ENCODE results near the gene VOPP1.

Gene VOPP1

DNA sequence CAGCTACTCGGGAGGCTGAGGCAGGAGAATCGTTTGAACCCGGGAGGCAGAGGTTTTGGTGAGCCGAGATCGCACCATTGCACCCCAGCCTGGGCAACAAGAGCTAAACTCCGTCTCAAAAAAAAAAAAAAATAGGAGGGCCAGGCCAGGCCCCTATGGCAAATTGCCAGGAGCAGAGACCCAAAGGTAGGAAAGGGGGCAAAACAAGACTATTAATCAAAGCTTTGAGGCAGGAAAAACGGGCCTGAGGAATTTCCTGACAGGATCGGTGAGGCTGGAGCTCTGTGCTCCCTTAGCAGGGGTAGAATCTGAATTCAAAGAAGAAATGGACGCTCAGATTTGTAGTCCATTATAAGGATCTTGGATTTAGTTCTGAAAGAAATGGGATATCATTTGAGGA, 2.8 kb upstream of the VOPP1 start:
- no peak overlapping the region for H3K4me2 ChIP-seq (ENCODE audit: low read length)
- no peak overlapping the region for H3K4me3 ChIP-seq (ENCODE audit: low read length)

DNA sequence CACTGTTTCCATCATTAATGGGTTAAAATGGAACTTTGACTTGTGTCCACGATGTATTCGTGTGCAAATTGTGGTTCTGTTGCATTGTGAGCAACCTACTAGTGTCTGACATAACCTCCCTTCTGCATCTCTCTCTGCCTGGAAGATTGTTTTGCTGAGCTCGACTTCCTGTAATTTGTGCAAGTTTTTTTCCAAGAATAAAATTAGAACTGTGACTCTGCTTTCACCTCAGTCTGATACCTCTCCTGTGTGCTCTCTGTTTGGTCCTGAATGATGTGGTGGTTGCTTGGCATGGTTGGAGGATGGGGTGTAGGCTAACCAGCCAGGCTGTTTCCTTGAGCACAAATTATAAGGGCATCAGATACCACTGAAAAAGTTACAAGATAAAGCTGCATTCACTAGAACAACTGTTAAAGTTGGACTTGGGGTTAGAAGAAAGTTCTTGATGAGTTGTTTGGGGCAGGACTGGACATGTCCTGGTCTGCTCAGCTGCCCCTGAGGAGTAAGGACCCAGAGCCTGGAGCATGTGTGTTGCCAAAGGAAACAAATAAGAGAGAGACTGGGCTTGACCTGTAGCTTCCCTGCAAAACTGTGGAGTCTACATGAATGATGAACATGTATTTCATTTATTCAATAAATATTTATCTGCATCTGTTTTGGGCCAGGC, 1.9 kb upstream of the VOPP1 start:
- peaks cover 11% of the 10 kb centered on the region; the same call in 1 of the 2 replicates for H4K20me1 ChIP-seq (ENCODE audit: control insufficient read depth, insufficient read depth, low read depth, low read length)
- peaks cover 29% of the 10 kb centered on the region for H3K79me2 ChIP-seq (ENCODE audit: control insufficient read depth, low read length)
- peak overlapping the region; percentile 81 for H3K4me2 ChIP-seq (ENCODE audit: low read length)
- H3K9me3 ChIP-seq (ENCODE audit: control insufficient read depth, insufficient read depth, low read length) = no peaks in the 10 kb centered on the region
- no peaks in the 10 kb centered on the region for H3K9me2 ChIP-seq (replicated peaks; ENCODE audit: control insufficient read depth, low read length)
- no peak overlapping the region for H3K27ac ChIP-seq (ENCODE audit: low read depth, low read length)
- peaks cover 4% of the 10 kb centered on the region for H3K36me3 ChIP-seq (ENCODE audit: control insufficient read depth, low read length)
- peaks cover 42% of the 10 kb centered on the region for H3K4me1 ChIP-seq (ENCODE audit: control insufficient read depth, low read length)
- H3F3A ChIP-seq (ENCODE audit: control insufficient read depth, insufficient read depth) = peaks cover 16% of the 10 kb centered on the region
- peak overlapping the region; percentile 80 for H3K4me3 ChIP-seq (ENCODE audit: low read length)
- no peak for TF ChIP-seq EZH2phosphoT487 (IDR thresholded peaks at IDR 0.05; ENCODE audit: borderline replicate concordance, low read length)
- TF ChIP-seq, protein P1, sequence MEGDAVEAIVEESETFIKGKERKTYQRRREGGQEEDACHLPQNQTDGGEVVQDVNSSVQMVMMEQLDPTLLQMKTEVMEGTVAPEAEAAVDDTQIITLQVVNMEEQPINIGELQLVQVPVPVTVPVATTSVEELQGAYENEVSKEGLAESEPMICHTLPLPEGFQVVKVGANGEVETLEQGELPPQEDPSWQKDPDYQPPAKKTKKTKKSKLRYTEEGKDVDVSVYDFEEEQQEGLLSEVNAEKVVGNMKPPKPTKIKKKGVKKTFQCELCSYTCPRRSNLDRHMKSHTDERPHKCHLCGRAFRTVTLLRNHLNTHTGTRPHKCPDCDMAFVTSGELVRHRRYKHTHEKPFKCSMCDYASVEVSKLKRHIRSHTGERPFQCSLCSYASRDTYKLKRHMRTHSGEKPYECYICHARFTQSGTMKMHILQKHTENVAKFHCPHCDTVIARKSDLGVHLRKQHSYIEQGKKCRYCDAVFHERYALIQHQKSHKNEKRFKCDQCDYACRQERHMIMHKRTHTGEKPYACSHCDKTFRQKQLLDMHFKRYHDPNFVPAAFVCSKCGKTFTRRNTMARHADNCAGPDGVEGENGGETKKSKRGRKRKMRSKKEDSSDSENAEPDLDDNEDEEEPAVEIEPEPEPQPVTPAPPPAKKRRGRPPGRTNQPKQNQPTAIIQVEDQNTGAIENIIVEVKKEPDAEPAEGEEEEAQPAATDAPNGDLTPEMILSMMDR (IDR thresholded peaks at IDR 0.05; ENCODE audit: low read depth, low read length, poor library complexity, severe bottlenecking) = no peak
- no peaks in the 10 kb centered on the region for H3K27me3 ChIP-seq (ENCODE audit: control insufficient read depth, low read length)

More for the DNA sequence above, 2.8 kb upstream of the VOPP1 start:
- Histone ChIP-seq H3K27me3 (ENCODE audit: control insufficient read depth, low read length) (no peaks in the 10 kb centered on the region), H4K20me1 (ENCODE audit: control insufficient read depth, insufficient read depth, low read depth, low read length) (peaks cover 1% of the 10 kb centered on the region; the same call in 1 of the 2 replicates), H3K9me3 (ENCODE audit: control insufficient read depth, insufficient read depth, low read length) (no peaks in the 10 kb centered on the region), H3K79me2 (ENCODE audit: control insufficient read depth, low read length) (peaks cover 20% of the 10 kb centered on the region), H3K4me1 (ENCODE audit: control insufficient read depth, low read length) (peaks cover 33% of the 10 kb centered on the region), H3F3A (ENCODE audit: control insufficient read depth, insufficient read depth) (peaks cover 9% of the 10 kb centered on the region; the same call in 1 of the 2 replicates), H3K27ac (ENCODE audit: low read depth, low read length) (no peak overlapping the region), H3K9me2 (replicated peaks; ENCODE audit: control insufficient read depth, low read length) (no peaks in the 10 kb centered on the region), H3K36me3 (ENCODE audit: control insufficient read depth, low read length) (peaks cover 4% of the 10 kb centered on the region)
- TF ChIP-seq EZH2phosphoT487 (IDR thresholded peaks at IDR 0.05; ENCODE audit: borderline replicate concordance, low read length) = no peak
- TF ChIP-seq, protein P1 (IDR thresholded peaks at IDR 0.05; ENCODE audit: low read depth, low read length, poor library complexity, severe bottlenecking) = no peak

DNA sequence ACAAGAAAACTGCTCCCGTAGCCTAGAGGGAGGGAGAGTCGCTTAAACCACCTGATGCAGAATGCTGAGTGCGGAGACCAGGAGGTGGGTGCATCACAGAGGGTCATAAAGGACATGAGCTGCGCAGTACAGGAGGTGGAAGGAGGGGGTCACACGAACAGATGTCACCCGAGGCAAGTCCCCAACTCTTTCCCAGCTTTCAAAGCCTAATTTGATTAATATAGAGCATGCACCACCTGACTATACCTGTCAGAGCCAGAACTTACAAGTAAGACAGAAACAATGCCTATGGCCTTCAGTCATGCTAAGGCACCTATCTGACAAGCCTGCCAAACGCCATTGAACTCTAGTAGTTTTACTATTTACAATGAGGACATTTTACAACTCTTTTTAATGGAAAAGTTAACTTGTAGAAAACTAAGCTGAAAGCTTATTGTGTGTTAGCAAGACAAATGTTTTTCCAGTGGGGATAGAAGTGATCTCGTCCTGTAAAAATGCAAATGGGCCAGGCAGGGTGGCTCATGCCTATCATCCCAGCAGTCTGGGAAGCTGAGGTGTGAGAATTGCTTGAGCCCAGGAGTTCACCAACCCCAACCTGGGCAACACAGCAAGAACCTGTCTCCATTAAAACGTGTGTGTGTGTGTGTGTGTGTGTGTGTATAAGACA, 1.1 kb upstream of the VOPP1 start:
- peaks cover 19% of the 10 kb centered on the region for H4K20me1 ChIP-seq (ENCODE audit: control insufficient read depth, insufficient read depth, low read depth, low read length)
- H3K36me3 ChIP-seq (ENCODE audit: control insufficient read depth, low read length) = peaks cover 6% of the 10 kb centered on the region
- H3K4me3 ChIP-seq (ENCODE audit: low read length) = peak overlapping the region; percentile 80
- H3F3A ChIP-seq (ENCODE audit: control insufficient read depth, insufficient read depth) = peaks cover 16% of the 10 kb centered on the region
- TF ChIP-seq, protein P1 (IDR thresholded peaks at IDR 0.05; ENCODE audit: low read depth, low read length, poor library complexity, severe bottlenecking) = no peak
- TF ChIP-seq EZH2phosphoT487 (IDR thresholded peaks at IDR 0.05; ENCODE audit: borderline replicate concordance, low read length) = no peak
- H3K4me2 ChIP-seq (ENCODE audit: low read length) = peak overlapping the region; percentile 81
- H3K27ac ChIP-seq (ENCODE audit: low read depth, low read length) = no peak overlapping the region
- H3K9me2 ChIP-seq (replicated peaks; ENCODE audit: control insufficient read depth, low read length) = no peaks in the 10 kb centered on the region
- no peaks in the 10 kb centered on the region for H3K27me3 ChIP-seq (ENCODE audit: control insufficient read depth, low read length)
- peaks cover 37% of the 10 kb centered on the region for H3K79me2 ChIP-seq (ENCODE audit: control insufficient read depth, low read length)
- H3K4me1 ChIP-seq (ENCODE audit: control insufficient read depth, low read length) = peaks cover 51% of the 10 kb centered on the region
- no peaks in the 10 kb centered on the region for H3K9me3 ChIP-seq (ENCODE audit: control insufficient read depth, insufficient read depth, low read length)

All from DOHH2 (cell line).